ENCODE data around the gene BANP.
"Not testable (repeated sequence)": the region's sequence is repeated elsewhere in the genome, so short reads cannot be mapped to it uniquely, and the experiment has no call there.

Gene BANP

DNA sequence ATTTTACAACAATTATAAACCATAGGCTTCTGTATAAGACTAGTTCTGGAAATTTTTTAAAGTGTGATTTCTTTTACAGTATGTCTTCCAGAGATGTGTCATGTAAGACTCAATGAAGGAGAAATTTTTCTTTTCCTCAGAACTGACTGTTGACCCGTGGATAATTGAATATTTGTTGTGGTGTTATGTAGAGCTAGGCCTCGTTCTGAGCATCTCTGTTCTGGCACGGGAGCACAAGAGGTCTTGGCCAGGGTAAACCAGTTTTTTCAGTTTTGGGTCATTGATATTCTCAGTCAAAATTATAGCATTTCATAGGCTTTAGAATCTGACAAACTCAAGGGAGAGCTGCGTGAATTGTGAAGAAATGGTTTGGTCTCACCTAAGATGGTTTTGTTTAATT, 39.0 kb downstream of the BANP start:
- DNase-seq (ENCODE audit: low read depth in 2 of 2, low spot score in 1 of 2), result not testable (repeated sequence)

- not testable (repeated sequence) for DNase-seq (ENCODE audit: low read depth in 2 of 2, low spot score in 1 of 2)
These were observed 40.9 kb downstream of the BANP start for GRCh38 chr16:87992142-87992541.

- no peak for DNase-seq (ENCODE audit: low read depth in 2 of 2, low spot score in 1 of 2)
These were observed 42.7 kb downstream of the BANP start for GRCh38 chr16:87993901-87994300.

- no peak for DNase-seq (ENCODE audit: low read depth in 2 of 2, low spot score in 1 of 2)
These were observed 44.4 kb downstream of the BANP start for GRCh38 chr16:87995644-87996043.

DNA sequence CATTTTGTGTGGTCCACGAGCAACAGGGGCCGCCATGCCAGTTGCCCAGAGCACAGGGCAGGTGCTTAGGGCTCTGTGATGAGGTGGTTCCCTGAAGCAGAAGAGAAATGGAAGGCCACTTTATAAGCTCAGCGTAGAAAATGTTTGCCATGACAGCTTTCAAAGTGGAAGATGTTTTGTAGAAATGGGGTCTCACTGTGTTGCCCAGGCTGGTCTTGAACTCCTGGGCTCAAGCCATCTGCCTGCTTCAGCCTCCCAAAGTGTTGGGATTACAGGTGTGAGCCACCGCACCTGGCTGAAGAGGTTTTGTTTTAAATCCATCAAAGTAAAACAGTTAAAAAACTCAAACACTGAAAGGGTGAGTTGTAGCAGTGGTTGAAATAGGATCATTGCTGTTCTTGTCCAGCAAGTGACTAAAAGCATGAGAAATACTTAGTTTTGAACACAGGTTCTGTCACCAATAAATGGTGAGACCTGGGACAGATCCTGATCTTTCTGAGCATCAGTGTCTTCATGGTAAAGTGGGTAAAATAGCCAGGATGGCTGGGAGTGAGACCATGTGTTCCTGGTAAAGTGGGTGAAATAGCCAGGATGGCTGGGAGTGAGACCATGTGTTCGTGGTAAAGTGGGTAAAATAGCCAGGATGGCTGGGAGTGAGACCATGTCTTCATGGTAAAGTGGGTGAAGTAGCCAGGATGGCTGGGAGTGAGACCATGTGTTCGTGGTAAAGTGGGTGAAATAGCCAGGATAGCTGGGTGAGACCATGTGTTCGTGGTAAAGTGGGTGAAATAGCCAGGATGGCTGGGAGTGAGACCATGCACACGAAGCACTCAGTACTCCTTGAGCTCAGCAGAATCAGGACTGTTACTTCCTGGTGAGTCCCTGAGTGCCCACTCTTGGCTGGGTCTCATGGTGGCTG, 46.0 kb downstream of the BANP start:
- DNase-seq (ENCODE audit: low read depth in 2 of 2, low spot score in 1 of 2), result no peak

GRCh38 chr16:87998184-87998793, 47.1 kb downstream of the BANP start:
- DNase-seq (ENCODE audit: low read depth in 2 of 2, low spot score in 1 of 2), result not testable (repeated sequence)

- DNase-seq (ENCODE audit: low read depth in 2 of 2, low spot score in 1 of 2), result not testable (repeated sequence)
These were observed 47.8 kb downstream of the BANP start for GRCh38 chr16:87998992-87999391.

DNA sequence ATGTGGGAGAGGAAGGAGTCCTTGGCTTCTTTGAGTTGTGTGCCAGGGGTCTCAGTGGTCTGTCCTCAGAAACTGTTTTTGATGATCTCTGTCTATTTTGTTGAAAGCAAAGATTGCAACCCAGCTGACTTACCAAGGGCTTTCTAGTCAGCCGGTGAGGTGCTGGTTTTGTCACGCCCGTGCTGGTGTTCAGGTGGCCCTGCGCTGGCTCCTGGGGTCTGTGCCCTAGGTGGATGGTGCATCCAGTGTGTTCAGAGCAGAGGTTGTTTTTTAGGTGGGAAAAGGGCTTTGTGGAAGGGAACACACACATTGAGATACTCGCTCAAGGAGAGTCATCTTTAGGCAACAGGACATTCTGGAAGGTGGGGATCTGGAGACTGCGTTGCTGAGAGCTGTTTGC, 51.0 kb downstream of the BANP start:
- DNase-seq (ENCODE audit: low read depth in 2 of 2, low spot score in 1 of 2), result no peak

GRCh38 chr16:88002749-88003148, 51.5 kb downstream of the BANP start:
- no peak for DNase-seq (ENCODE audit: low read depth in 2 of 2, low spot score in 1 of 2)

DNA sequence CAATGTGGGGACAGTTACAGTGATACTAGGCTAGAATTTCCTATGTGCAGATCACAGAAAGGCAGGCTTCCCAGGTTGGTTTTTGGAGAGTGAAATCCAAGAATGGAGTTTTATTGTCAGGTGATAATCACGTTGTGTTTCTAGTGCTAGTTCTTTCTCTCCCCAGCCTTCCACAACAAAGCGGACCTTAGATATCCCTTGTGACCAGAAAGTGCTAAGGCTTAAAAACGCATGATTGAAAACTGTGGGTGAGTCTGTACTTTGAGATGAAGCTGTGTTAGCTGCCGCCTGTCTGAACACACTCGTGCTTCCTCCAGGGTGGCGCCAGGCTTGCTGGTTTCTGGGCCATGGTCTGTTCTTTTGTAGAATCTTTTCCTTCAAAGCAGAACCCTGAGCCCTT, 52.1 kb downstream of the BANP start:
- DNase-seq (ENCODE audit: low read depth in 2 of 2, low spot score in 1 of 2), result no peak

DNA sequence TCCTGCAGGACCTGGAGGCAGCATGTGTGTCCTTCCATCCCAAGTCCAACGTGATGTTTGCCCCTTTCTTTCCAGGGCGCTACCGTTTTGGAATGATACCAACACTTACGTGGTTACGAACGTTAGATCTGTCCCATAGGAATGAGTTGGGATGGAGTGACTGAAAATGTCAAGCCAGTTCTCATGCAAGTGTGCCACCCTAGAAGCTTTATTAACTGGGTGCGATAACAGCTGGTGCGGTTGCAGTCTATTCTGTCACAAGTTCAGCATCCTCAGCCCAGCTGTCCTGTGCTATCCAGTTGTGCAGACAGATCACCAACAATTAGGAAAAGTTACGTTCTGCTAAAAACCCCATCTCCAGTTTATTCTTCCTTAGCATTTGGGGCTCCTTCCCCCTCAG, 52.5 kb downstream of the BANP start:
- no peak for DNase-seq (ENCODE audit: low read depth in 2 of 2, low spot score in 1 of 2)

- no peak for DNase-seq (ENCODE audit: low read depth in 2 of 2, low spot score in 1 of 2)
These were observed 53.2 kb downstream of the BANP start for GRCh38 chr16:88004391-88004790.

GRCh38 chr16:88005181-88005581, 53.9 kb downstream of the BANP start:
- no peak for DNase-seq (ENCODE audit: low read depth in 2 of 2, low spot score in 1 of 2)

- DNase-seq (ENCODE audit: low read depth in 2 of 2, low spot score in 1 of 2), result no peak
These were observed 54.7 kb downstream of the BANP start for GRCh38 chr16:88005968-88006367.

DNA sequence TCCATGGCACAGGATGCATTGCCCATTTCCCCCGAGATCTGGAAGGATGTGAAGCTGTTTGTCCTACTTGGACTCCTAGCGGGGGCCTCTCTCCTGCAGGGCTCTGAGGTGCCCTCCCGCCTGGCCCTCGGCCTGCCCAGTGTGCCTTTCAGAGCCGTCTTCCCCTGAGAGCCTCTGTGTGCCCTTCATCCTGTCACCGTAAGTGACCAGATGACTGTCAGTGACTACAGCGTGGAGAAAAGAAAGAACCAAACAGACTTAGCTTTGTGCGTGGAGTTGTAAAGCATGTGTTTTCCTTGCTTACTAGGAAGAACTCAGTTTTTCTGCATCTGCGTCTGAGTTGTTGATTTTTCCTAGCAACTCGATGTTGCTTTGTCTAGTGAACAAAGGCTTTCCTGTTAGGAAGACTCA, 56.1 kb downstream of the BANP start:
- DNase-seq (ENCODE audit: low read depth in 2 of 2, low spot score in 1 of 2), result no peak

GRCh38 chr16:88008840-88009239, 57.6 kb downstream of the BANP start:
- DNase-seq (ENCODE audit: low read depth in 2 of 2, low spot score in 1 of 2), result no peak

DNA sequence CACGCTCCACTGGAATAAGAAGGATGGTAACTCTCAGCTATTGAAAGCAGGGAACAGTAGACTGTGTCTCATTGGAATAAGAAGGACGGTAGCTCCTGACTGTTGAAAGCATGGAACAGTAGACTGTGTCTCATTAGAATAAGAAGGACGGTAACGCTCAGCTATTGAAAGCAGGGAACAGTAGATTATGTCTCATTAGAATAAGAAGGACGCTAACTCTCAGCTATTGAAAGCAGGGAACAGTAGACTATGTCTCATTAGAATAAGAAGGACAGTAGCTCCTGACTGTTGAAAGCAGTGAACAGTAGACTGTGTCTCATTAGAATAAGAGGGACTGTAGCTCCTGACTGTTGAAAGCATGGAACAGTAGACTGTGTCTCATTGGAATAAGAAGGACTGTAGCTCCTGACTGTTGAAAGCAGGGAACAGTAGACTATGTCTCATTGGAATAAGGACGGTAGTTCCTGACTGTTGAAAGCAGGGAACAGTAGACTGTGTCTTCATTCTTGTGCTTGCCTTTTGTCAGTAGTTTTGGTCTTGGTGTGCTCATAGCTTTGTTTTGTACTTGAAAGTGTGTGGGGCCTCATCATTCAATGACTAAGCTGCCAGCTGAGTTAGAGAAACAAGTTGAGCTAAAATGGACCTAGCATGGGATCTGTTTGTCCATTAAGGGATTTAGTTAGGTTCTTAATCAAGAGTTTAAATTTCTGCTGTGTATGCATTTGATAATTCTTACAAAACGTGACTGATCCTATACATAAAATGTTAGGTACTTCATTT, 58.5 kb downstream of the BANP start:
- no peak for DNase-seq (ENCODE audit: low read depth in 2 of 2, low spot score in 1 of 2)

- DNase-seq (ENCODE audit: low read depth in 2 of 2, low spot score in 1 of 2), result no peak
These were observed 59.2 kb downstream of the BANP start for GRCh38 chr16:88010343-88010967.

GRCh38 chr16:88010968-88011483, 59.8 kb downstream of the BANP start:
- DNase-seq (ENCODE audit: low read depth in 2 of 2, low spot score in 1 of 2), result no peak

DNA sequence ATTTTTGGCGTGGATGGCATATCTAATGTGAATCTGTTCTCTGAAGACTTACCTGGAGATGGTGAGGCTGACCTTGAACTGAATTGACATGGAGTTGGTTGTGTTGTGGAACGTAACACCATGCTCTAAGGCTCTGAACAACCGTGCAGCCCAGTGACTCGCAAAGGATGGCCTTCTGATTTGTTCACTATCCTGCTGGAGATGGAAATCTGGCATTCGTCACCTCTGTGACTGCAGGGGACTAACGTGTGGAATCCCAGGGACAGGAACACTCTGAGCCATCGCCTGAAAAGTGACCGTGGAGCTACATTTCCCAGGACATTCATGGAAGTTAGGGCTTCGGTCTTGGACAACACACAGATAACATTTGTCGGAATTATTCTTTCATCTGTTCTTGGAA, 61.1 kb downstream of the BANP start:
- DNase-seq (ENCODE audit: low read depth in 2 of 2, low spot score in 1 of 2), result no peak

GRCh38 chr16:88013091-88013609, 61.9 kb downstream of the BANP start:
- no peak for DNase-seq (ENCODE audit: low read depth in 2 of 2, low spot score in 1 of 2)

All from stimulated activated CD8-positive, alpha-beta memory T cell treated with anti-CD3 and anti-CD28 coated beads, Interleukin-4, amount 100 ng/mL, for 4 hours (primary cell).